Measurements from ENCODE around the gene MPPED2. TPM values are rescaled to one million over a fixed set of nuclear protein-coding genes. Genes with fewer than 3 reads are reported as not detected.
A peak's percentile ranks its signal among the peaks of the same experiment; 100 is the strongest.

MPPED2 gene
- total RNA-seq, 1 experiment from 2014 or later = not detected

DNA sequence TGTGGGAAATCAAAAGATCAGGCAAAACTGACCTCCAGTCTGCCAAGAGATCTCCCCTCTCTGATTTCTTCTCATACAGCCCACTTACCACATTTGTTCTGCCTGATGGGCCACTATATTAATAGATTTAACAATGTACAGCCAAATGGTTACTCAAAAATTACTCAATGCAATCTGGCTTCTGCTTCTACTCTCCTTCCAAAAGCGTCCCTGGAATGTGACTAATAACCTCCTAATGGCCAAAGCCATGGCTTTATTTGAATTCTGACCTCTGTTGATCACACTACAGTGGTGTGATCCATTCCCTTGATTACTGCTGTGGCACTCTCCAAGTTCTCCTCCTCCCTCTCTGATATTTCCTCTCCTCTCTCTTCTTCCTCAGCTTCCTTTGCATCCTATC lies 86.2 kb downstream of the MPPED2 start:
- in situ Hi-C loops (cut with HindIII; ENCODE audit: low sequenced_read_pairs) = no loop called here
- no peak for DNase-seq (ENCODE audit: low spot score)

DNA sequence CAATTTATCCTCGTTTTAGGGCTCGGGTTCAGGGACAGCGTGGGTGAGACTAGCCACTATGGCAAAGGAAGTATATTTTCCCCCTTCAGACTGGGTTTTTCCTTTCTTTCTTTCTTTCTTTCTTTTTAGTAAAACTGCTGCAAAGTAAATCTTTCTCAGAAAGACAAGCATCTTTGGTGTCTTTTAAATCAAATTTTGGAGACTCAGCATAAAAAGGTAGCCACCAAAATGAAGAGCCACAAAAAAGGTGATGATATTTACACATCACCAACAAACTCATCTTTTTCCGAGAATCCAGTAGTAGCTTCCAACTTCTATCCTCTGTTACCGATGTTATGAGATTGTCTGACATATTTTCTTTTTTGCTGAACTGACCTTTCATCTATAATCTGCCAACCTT lies 88.6 kb downstream of the MPPED2 start:
- DNase-seq (ENCODE audit: low spot score) = no peak

DNA sequence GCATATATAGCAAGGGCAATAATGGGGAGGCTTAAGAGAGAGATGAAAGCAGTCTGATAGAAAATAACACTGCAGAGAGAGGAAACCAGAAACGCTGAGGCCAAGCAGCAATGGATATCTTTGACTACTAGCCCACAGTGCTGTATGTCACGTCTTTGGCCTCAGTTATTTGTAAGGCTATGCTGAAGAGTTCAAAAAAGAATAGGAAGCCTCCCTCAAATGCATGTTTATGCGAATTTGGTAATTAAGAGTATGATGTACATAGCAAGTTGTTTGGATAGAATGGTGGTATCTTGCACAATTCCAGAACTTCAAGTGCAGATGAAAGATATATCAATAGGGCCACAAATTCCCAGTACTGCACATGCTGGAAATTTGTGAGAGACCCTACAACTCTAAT lies 89.2 kb downstream of the MPPED2 start:
- no peak for DNase-seq (ENCODE audit: low spot score)
- in situ Hi-C loops (cut with HindIII; ENCODE audit: low sequenced_read_pairs) = no loop called here

More for the DNA sequence above, 88.6 kb downstream of the MPPED2 start:
- in situ Hi-C loops (cut with HindIII; ENCODE audit: low sequenced_read_pairs) = no loop called here

DNA sequence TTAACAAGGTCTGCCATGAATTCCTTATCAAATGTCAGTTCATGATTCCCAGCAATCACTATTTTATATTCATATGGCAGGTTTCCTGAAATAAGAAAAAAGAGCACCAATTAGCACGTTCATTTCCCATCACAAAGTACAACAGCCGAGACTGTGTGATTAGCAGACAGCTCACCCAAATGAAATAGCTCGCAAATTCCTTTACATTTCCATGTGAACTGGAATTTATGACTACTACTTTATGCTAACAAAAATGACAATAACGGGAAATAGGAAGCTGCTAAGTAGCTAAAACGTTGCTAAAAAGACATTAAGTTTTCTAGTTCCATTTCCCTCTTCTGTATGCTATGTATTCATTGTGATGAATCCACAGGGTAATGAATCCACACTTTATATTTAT lies 90.7 kb downstream of the MPPED2 start:
- no peak for DNase-seq (ENCODE audit: low spot score)
- in situ Hi-C loops (cut with HindIII; ENCODE audit: low sequenced_read_pairs) = no loop called here

DNA sequence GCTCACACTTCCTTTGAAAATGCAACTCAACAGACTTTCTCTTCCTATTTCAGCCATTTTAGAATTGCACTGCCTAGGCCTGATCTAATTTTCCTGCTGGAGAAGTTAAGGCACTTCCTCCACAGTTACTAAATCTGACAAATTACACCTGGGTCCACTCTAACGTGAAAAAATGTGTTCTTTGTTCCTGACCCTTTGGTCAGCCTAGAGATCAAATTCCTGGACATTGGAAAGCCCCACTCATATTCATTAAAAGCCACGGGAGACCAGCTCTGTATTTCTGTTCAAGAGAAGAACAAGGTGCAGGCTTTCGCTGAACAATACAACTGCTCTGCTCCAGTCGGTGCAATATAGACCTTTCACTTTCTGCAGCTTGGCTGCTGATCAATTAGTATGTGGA lies 96.6 kb downstream of the MPPED2 start:
- in situ Hi-C loops (cut with HindIII; ENCODE audit: low sequenced_read_pairs) = no loop called here
- DNase-seq (ENCODE audit: low spot score) = no peak

DNA sequence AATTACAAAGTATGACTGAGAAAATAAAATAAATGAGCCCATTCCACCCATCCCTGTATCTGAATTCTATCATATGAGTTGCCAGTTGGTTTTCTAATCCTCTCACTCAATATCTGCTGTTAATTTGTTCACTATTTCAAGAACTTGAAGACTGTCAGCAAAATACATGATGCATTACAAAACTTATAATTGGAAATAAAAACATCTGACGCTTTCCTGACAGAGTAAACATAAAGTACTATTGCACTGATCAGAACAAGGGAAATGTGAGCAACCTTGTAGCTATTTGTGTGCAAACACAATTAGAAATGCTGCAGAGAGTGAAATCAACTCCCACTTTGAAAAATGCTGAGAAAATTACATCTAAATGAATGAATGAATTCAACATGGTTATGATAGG lies 97.1 kb downstream of the MPPED2 start:
- DNase-seq (ENCODE audit: low spot score) = no peak
- in situ Hi-C loops (cut with HindIII; ENCODE audit: low sequenced_read_pairs) = no loop called here

DNA sequence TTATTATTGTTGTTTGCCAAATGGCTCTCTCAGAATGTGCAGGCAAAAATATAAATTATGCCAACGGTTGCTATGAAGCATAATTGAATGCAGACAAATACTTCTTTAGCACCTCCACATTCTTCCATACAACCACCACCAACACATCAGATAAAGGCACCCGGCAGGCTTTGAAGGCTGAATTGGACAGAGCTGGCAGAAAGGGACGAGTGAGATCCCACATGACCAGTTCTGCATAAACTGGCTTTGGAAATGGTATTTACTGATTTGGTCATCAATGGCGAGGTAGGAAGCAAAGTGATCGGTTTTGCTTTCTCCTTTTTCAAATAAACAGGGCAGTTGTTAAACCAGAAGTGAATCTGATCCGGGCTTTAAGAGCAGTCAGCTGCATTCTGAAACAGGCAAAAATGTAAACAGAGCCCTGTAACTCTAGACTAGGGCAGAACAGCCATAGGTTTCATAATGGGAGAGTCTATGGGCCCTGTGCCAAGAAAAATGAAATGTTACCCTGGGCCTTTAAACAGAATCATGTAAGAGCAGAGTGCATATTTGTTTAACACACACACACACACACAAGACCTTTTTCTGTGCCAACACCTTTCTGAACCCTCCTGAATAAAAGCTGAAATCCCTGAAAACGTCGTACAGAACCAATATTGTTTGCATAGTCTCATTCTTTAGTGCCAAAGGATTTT lies 97.7 kb downstream of the MPPED2 start:
- DNase-seq (ENCODE audit: low spot score) = no peak
- in situ Hi-C loops (cut with HindIII; ENCODE audit: low sequenced_read_pairs) = no loop called here

DNA sequence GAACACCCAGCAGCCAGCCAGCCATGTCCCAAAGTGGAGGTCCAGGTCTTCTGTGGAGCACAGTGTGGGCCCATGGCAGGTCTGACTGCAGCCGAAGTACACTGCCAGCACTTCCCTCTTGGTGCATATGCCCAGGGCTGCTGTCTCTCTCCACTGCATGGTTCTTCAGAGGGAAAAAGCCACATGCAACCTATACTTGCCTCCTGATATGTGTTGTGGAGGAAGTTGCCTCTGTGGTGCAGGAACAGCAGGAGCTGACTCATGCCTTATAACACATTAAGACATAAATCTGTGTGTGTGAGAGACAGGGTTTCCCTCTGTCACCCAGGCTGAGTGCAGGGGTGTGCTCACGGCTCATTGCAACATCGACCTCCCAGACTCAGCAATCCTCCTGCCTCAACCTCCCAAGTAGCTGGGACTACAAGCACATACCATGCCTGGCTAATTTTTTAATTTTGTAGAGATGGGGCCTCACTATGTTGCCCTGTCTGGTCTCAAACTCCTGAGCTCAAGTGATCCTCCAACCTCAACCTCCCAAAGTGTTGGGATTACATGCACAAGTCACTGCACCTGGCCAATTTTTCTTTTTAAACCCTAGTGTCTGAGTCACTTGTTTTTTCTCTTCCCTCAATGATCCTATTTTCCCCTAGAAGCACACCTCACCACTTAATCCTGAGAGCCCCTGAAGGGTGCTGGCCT lies 98.8 kb downstream of the MPPED2 start:
- in situ Hi-C loops (cut with HindIII; ENCODE audit: low sequenced_read_pairs) = no loop called here
- no peak for DNase-seq (ENCODE audit: low spot score)

DNA sequence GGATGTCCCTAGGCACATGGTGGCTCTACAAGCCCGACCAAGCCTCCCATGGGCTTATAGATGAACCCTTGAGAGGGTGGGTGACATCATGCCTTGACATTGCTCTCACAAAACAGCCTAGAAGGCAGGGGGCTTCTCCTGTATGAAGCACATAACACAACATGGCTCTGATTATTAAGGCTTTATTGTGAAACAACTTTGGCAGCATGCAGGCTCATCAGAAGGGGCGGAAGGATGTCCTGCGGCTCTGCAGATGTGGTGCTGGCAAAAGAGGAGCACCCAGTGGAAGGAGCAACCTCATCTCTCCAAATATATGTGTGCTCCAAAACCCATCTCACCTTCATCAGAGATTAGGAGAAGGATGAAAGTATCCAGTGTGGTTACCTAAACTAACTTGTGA lies 100.4 kb downstream of the MPPED2 start:
- in situ Hi-C loops (cut with HindIII; ENCODE audit: low sequenced_read_pairs) = no loop called here
- no peak for DNase-seq (ENCODE audit: low spot score)

DNA sequence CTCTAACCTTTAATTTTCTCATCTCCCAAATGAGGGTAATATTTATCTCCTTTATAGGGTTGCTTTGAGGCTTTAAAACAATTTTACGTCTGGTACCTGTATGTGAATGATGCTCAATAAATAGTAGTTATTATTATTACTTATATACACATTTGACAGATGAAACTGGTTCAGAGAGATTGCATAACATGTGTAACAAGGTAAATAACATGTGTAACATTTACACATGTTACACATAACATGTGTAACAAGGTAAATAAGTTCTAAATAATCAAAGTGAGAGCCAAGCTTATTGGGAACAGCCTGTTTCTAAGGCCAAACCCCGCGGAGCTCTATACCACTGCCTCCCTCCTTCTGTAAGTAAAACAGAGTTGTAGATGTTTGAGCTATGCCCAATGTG lies 100.9 kb downstream of the MPPED2 start:
- no peak for DNase-seq (ENCODE audit: low spot score)
- in situ Hi-C loops (cut with HindIII; ENCODE audit: low sequenced_read_pairs) = no loop called here

DNA sequence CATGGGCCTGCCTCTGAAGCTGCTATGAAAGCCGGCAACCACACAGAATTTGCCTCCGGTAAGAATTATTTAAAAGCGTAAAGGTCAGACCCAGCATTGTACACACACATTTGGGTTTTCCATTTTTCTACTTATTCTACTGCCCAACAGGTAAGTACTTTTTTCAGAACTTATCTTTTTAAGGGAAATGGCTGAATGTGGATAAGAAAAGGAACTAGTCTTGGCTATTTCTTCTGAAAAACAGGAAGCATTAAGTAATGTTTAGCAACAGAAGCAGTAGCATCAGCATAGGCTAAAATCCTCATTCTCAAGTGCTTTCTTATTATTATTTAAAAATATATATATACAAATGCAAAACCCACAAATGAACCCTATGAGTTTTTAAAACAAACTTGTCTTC lies 103.1 kb downstream of the MPPED2 start:
- in situ Hi-C loops (cut with HindIII; ENCODE audit: low sequenced_read_pairs) = no loop called here
- no peak for DNase-seq (ENCODE audit: low spot score)

DNA sequence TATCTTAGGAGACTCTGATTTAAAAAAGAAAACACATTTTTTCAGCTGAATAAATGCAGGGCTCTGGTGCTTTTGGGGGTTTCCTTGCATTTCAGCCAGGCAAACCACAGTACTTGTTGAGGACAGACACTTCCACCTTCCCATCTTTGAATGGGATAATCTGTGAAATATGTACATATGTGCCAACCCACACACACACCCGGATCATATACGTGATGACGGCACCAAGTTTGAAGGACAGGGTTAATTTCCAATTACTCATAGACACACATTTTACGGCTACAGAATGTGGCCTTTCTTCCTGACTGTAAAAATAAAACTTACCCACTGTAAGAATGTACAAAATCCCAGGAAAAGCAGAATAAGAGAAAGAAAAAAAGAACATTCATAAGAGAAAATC lies 104.4 kb downstream of the MPPED2 start:
- DNase-seq (ENCODE audit: low spot score) = no peak
- in situ Hi-C loops (cut with HindIII; ENCODE audit: low sequenced_read_pairs) = no loop called here

DNA sequence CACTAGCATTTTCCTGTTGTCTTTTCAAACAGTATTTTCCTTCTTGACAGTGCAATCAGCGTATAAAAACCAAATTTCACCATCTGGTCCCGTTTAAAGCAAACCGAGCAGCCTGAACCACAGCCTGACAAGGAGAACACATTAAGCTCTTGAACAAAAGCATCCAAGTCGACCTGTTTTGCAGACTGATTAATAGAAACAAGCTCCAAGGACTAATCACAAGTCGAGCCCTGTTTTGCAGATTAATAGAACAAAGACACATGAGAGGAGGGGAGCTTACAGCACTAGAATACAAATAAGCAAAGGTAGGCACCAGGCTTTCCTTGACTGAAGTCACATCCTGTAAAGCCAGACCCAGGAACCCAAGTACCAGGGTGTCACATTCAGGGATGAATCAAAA lies 104.8 kb downstream of the MPPED2 start:
- DNase-seq (ENCODE audit: low spot score) = peak; percentile 8
- in situ Hi-C loops (cut with HindIII; ENCODE audit: low sequenced_read_pairs) = no loop called here

DNA sequence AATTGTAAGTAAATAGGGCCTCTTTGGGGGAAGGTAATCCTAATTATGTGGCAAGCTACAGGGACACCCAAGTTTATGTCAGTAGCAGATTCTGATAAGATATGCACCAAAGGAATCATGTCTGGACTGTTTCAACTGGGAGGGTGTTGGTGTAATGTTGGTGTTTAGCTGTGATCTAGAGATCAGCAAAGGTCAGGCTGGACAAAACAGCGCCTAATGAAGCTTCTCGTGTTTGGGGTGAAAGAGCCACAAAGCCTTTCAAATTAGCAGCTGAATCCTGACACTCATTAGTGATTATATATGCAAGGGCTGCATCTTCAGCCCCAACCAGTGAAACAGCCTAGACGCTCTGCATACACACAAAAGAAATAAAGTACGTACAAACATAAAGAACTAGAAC lies 106.3 kb downstream of the MPPED2 start:
- no peak for DNase-seq (ENCODE audit: low spot score)
- in situ Hi-C loops (cut with HindIII; ENCODE audit: low sequenced_read_pairs) = no loop called here

DNA sequence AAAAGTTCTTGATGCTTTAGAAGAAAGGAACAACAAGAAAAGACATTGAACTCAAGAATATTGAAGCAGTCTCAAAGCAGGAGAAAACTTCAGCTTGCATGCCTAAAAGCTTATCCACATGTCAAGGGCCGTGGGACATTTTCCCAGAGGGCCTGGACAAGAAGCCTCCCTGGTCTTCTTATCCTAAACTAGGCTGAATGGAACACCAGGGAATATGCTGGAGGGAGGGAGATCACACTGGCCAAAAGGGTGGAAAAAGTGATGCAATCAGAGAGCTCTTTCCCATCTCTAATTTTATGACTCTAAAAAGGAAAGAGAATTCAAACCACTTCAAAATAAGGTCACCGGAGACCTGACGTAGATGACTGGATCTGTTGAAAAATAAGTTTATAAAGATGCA lies 107.2 kb downstream of the MPPED2 start:
- no peak for DNase-seq (ENCODE audit: low spot score)
- in situ Hi-C loops (cut with HindIII; ENCODE audit: low sequenced_read_pairs) = no loop called here

DNA sequence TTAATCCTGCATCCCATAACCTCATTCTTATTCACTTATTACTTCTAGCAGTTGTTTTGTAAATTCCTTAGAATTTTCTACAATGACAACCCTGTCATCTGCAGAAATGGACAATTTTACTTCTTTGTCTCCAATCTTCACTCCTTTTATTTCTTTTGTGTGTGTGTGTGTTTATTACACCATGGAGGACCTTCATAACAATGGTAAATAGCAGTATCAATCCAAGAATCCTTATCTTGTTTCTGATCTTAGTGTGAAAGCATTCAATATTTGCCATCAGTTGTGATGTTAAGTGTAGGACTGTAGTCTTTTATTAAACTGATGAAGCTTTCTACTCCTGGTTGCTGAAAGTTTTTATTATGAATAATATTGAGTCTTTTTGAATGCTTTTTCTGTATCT lies 109.1 kb downstream of the MPPED2 start:
- no peak for DNase-seq (ENCODE audit: low spot score)
- in situ Hi-C loops (cut with HindIII; ENCODE audit: low sequenced_read_pairs) = no loop called here

DNA sequence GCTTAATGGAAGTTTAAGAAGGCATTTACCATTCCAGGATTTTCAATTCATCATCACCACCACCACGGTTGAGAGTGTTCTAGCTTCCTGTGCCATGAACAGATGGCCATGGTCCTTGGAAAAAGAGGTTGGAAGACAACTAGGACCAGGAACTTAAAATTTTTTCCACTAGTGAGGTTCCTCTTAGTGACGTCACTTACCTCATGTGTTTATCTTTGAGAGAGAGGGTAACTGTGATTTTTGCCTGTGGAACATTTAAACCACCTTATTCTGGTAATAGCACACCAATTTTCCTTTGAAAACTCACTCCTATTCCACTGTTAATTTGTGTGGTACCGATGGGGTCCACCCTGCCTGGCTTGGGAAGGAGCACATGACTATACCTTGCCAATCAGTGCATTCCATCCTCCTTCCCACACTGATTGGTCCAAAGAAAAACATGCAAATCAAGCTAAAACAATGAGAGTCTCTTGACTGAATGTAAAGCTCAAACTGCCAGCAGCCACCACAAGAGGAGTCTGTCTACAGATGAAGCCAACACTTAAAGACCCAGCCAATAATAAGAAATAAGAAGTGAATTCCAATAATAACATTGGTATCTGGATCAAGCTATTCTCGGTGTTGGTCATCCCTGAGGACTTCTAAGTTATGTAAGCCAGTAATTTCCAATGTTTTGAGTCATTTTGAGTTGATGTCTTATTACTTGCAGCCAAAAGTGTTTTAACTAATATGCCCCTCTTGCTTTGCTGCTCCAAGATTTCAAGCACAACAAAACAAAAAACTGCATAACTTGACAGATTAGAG lies 111.8 kb downstream of the MPPED2 start:
- in situ Hi-C loops (cut with HindIII; ENCODE audit: low sequenced_read_pairs) = no loop called here
- no peak for DNase-seq (ENCODE audit: low spot score)

DNA sequence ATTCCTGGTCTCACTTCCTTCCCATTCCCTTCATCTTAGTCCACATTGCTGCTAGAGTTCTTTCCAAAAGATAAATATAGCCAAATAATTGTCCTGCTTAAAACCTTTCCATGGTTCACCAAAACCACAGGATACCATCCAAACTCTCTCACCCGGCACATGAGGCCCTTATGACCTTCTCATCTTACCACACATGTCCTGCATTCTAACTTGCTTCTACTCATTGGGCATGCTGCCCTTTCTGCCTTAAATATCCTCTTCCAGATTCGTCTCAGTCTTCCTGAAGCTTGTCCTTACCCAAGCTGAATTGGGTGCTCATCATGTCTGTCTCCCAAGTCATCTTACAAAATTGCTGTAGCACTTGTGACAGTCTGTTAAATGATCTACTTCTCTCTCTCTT lies 114.9 kb downstream of the MPPED2 start:
- in situ Hi-C loops (cut with HindIII; ENCODE audit: low sequenced_read_pairs) = no loop called here
- DNase-seq (ENCODE audit: low spot score) = no peak

DNA sequence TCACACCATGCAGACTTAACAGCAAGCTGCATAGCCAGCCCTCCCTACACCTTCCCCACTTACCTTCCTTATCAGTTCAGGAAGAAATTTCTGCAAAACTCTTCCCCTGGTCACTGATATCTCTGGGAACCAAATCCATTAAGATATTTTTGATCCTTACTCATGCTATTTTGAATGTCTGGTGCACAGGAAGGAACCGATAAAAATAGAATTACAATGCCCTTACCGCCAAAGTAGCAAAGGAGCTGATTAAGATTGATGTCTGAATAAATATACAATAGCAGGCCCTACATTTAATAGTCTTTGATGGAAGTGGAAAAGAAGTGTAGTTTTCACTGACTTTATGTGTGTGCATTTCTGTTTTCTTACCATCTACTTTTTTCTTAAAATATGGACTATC lies 117.3 kb downstream of the MPPED2 start:
- DNase-seq (ENCODE audit: low spot score) = no peak
- in situ Hi-C loops (cut with HindIII; ENCODE audit: low sequenced_read_pairs) = no loop called here

DNA sequence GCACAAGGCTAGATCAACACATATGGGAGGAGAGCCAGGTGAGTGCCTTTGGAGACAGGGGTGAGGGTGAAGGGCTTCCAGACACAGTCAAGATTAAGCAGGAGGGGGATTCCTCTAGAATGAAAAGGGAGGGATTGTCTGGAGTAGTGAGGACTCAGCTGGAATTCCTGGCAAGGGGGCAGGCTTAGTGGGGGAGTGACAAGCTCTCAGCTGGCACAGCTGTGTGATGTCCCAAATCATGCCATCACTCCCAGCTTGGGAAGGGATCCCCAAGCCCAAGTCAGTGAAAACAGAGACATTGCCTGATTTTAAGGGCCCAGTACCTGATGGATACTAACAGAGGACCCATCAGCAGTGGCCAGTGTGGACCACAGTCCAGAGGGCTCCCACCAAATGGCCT lies 119.0 kb downstream of the MPPED2 start:
- DNase-seq (ENCODE audit: low spot score) = no peak
- in situ Hi-C loops (cut with HindIII; ENCODE audit: low sequenced_read_pairs) = no loop called here
